K562 (cell line): ENCODE measurements around the gene ZNF319. TPM values are rescaled to one million over a fixed set of nuclear protein-coding genes. Genes with fewer than 3 reads are reported as not detected.

Source experiments
- ATF7 ChIP-seq: fragments of 450-650 bp; IDR thresholded peaks from 2 replicates; pipeline ENCODE4 v1.7.1; 2014; ENCODE audit warnings: mild to moderate bottlenecking, moderate library complexity
- CBX1 ChIP-seq: sonication (generic); IDR thresholded peaks from 2 replicates; pipeline ENCODE4 v1.6.1; 2016; ENCODE audit warnings: antibody characterized with exemption, low read depth, mild to moderate bottlenecking
- CCAR2 ChIP-seq: fragments of 200-400 bp; formaldehyde crosslinking; IDR thresholded peaks from 2 replicates; pipeline ENCODE4 v1.6.1; 2017; ENCODE audit warnings: mild to moderate bottlenecking, low read depth, low read length
- CSDE1 ChIP-seq, 2 experiments: fragments of 450-650 bp; IDR thresholded peaks; 2 replicates each; pipeline ENCODE4 v1.6.1; 2016; ENCODE audit warnings: mild to moderate bottlenecking in 1 of 2
- EZH2 ChIP-seq: IDR thresholded peaks from 2 replicates; pipeline ENCODE4 v1.6.1; 2012; ENCODE audit warnings: low read depth, mild to moderate bottlenecking, inconsistent platforms, low read length, borderline replicate concordance
- HDAC2 ChIP-seq: fragments of 450-650 bp; IDR thresholded peaks from 2 replicates; pipeline ENCODE4 v1.6.1; 2016; ENCODE audit warnings: mild to moderate bottlenecking
- HOMEZ ChIP-seq: fragments of 250-450 bp; sonication (Bioruptor Pico); IDR thresholded peaks from 2 replicates; pipeline ENCODE4 v1.4.0; 2020; ENCODE audit warnings: mild to moderate bottlenecking, moderate library complexity
- KDM1A ChIP-seq, 2 experiments: fragments of 450-650 bp; IDR thresholded peaks; 2 replicates each; pipeline ENCODE4 v1.6.1; 2016; ENCODE audit warnings: mild to moderate bottlenecking in 2 of 2
- KDM5B ChIP-seq: fragments of 200-600 bp; sonication (generic); IDR thresholded peaks from 2 replicates; pipeline ENCODE4 v1.6.1; 2012; ENCODE audit warnings: low read depth, mild to moderate bottlenecking, moderate library complexity, low read length, control low read depth, inconsistent platforms; ENCODE audit not compliant: insufficient replicate concordance
- KLF10 ChIP-seq: fragments of 250-450 bp; sonication (Bioruptor Pico); IDR thresholded peaks from 2 replicates; pipeline ENCODE4 v1.6.1; 2021; ENCODE audit warnings: matching md5 sums
- NUFIP1 ChIP-seq: fragments of 450-650 bp; IDR thresholded peaks from 2 replicates; pipeline ENCODE4 v1.6.1; 2018; ENCODE audit not compliant: partially characterized antibody
- PBX2 ChIP-seq, 2 experiments: IDR thresholded peaks in 1 of 2; conservative IDR thresholded peaks in 1 of 2; 2 replicates each; pipeline ENCODE4 v1.6.1; 2016; ENCODE audit warnings: low read depth in 2 of 2, mild to moderate bottlenecking in 1 of 2, missing compliant biosample characterization in 1 of 2, missing genetic modification characterization in 1 of 2, moderate library complexity in 1 of 2
- PML ChIP-seq: IDR thresholded peaks from 2 replicates; pipeline ENCODE4 v1.6.1; 2012; ENCODE audit warnings: low read length, inconsistent platforms
- RAD21 ChIP-seq, 2 experiments: fragments of 250-450 bp in 1 of 2; fragments of 450-650 bp in 1 of 2; sonication (Bioruptor Pico) in 1 of 2; formaldehyde crosslinking in 1 of 2; IDR thresholded peaks in 1 of 2; conservative IDR thresholded peaks in 1 of 2; 2 replicates each; pipeline versions ENCODE4 v1.4.0 to v1.8.0; 2020 to 2022; ENCODE audit warnings: mild to moderate bottlenecking in 2 of 2, moderate library complexity in 1 of 2
- SP1 ChIP-seq: sonication (generic); formaldehyde crosslinking; IDR thresholded peaks from 2 replicates; pipeline ENCODE4 v1.8.1; 2022; ENCODE audit warnings: mild to moderate bottlenecking, missing genetic modification reagents
- ZNF140 ChIP-seq: fragments of 250-450 bp; sonication (Bioruptor Pico); IDR thresholded peaks from 2 replicates; pipeline ENCODE4 v1.8.0; 2021; ENCODE audit warnings: moderate library complexity, mild to moderate bottlenecking, inconsistent platforms
- ZNF217 ChIP-seq: sonication (generic); formaldehyde crosslinking; IDR thresholded peaks from 2 replicates; pipeline ENCODE4 v1.8.0; 2022; ENCODE audit warnings: mild to moderate bottlenecking, missing genetic modification reagents
- ZNF347 ChIP-seq: fragments of 450-650 bp; formaldehyde crosslinking; IDR thresholded peaks from 2 replicates; pipeline ENCODE4 v1.4.0; 2020; ENCODE audit warnings: low read depth, mild to moderate bottlenecking, moderate library complexity
- ZNF511 ChIP-seq: sonication (generic); formaldehyde crosslinking; IDR thresholded peaks from 2 replicates; pipeline ENCODE4 v1.8.0; 2022; ENCODE audit warnings: mild to moderate bottlenecking, missing genetic modification reagents
- ZNF57 ChIP-seq: fragments of 450-650 bp; formaldehyde crosslinking; IDR thresholded peaks from 2 replicates; pipeline ENCODE4 v1.4.0; 2020; ENCODE audit warnings: mild to moderate bottlenecking, moderate library complexity
- ZNF76 ChIP-seq: fragments of 250-450 bp; sonication (Bioruptor Pico); IDR thresholded peaks from 2 replicates; pipeline ENCODE4 v1.4.0; 2020; ENCODE audit warnings: mild to moderate bottlenecking, moderate library complexity, borderline replicate concordance
- ZSCAN29 ChIP-seq: fragments of 450-650 bp; IDR thresholded peaks from 2 replicates; pipeline ENCODE4 v1.6.1; 2017
- polyA plus RNA-seq, 8 experiments: library from polyadenylated mRNA; depleted of rRNA in 4 of 8; stranded (reverse) in 5 of 8; unstranded in 3 of 8; fragments of >200 nt; fragmentation: Nextera tagmentation in 2 of 8; fragmentation: Illumina TruSeq in 1 of 8; extraction: Ambion mirVana in 2 of 8; extraction: Trizol in 1 of 8; gene quantifications; 2 replicates each; pipeline versions ENCODE4 v1.2.1 to v1.2.3, GENCODE V29; 2011 to 2014; ENCODE audit warnings: inconsistent platforms in 1 of 8, missing spikeins in 1 of 8
- total RNA-seq, 7 experiments: library from RNA; depleted of rRNA in 6 of 7; stranded (reverse); fragments of >200 nt in 6 of 7; fragmentation: Illumina TruSeq in 2 of 7; extraction: Trizol in 2 of 7; gene quantifications; 2 replicates each; pipeline versions ENCODE4 v1.2.1 to v1.2.3, GENCODE V29; 2011 to 2021; ENCODE audit warnings: low replicate concordance in 1 of 7
- TF ChIP-seq, protein P1 (sequence below): fragments of 450-650 bp; IDR thresholded peaks from 2 replicates; pipeline ENCODE4 v1.6.1; 2014; ENCODE audit warnings: low read depth, mild to moderate bottlenecking, moderate library complexity, borderline replicate concordance

The ZNF319 gene
- total and polyA plus RNA-seq, 9 of the 15 experiments (the other 6 are each of a cell fraction or from before 2014, with no cell fraction given): 0.20 to 5.7 (median 1.4) TPM

DNA sequence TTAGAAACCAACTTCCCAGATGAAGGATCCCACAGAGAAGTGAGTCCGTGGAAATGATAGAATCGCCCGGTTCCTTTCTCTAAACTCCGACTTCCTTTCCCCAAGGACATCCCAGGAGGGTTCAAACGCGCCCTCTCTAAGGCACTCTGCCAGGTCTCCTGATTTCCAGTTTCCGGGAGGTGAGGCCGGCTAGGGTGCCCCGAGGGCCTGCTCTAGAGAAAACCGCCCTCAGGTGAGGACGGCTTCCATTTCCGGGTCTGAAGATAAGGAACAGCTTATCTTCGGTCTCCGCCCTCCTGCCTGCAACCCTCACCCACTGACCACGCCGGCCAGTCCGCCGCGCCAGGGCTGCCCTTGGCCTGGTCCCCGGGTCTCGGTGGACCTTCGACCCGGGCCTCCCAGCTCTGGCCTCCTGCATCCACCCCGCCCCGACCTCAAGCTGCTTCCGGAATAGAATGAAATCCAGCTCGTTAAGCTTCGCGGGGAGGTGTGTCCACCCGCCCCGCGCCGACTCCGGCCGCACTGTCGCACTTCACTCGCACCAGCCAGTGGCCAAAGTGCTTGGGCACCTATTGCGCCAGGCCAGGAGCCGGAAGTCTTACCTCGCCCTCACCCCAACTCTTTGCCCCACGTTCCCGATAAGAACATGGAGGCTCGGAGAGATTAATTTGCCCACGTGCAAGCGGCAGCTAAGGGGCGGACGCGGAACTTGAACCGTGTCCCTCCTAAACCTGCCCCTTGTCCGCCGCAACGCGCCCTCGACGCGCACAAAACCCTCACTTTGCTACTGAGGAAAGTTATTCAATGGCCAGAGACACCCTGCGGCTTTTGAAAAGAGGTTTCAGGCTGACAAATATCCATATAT lies 24.2 kb upstream of the ZNF319 start (continued):
- TF ChIP-seq, protein P1, sequence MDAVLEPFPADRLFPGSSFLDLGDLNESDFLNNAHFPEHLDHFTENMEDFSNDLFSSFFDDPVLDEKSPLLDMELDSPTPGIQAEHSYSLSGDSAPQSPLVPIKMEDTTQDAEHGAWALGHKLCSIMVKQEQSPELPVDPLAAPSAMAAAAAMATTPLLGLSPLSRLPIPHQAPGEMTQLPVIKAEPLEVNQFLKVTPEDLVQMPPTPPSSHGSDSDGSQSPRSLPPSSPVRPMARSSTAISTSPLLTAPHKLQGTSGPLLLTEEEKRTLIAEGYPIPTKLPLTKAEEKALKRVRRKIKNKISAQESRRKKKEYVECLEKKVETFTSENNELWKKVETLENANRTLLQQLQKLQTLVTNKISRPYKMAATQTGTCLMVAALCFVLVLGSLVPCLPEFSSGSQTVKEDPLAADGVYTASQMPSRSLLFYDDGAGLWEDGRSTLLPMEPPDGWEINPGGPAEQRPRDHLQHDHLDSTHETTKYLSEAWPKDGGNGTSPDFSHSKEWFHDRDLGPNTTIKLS: no peak
- TF ChIP-seq NUFIP1: no peak
- no peak for TF ChIP-seq ZSCAN29
- TF ChIP-seq CBX1: no peak
- 0 out of 2 replicates have a peak, but pooled peaks have one; percentile 9 for TF ChIP-seq ATF7
- TF ChIP-seq RAD21 (CRISPR knock-in tag; conservative IDR thresholded peaks at IDR 0.05 in 1 of 2, IDR thresholded peaks at IDR 0.05 in 1 of 2): no peak
- TF ChIP-seq ZNF511 (CRISPR knock-in tag): no peak
- no peak for TF ChIP-seq CCAR2
- no peak for TF ChIP-seq SP1 (CRISPR knock-in tag)
- TF ChIP-seq HOMEZ (CRISPR knock-in tag): no peak
- peak; percentile 43; the same call in 1 of the 2 replicates for TF ChIP-seq HDAC2
- no peak for TF ChIP-seq ZNF57 (CRISPR knock-in tag)
- TF ChIP-seq ZNF217 (CRISPR knock-in tag): no peak
- no peak for TF ChIP-seq KDM1A (IDR thresholded peaks at IDR 0.05)
- no peak for TF ChIP-seq CSDE1 (IDR thresholded peaks at IDR 0.05)
- TF ChIP-seq KDM5B: no peak
- no peak for TF ChIP-seq PML
- no peak for TF ChIP-seq KLF10
- no peak for TF ChIP-seq ZNF140
- TF ChIP-seq EZH2: no peak
- TF ChIP-seq ZNF76 (CRISPR knock-in tag): no peak
- no peak for TF ChIP-seq PBX2 (CRISPR knock-in tag; IDR thresholded peaks at IDR 0.05; ENCODE audit: low read depth)
- no peak for TF ChIP-seq PBX2 (tag; conservative IDR thresholded peaks at IDR 0.05; ENCODE audit: low read depth)
- TF ChIP-seq ZNF347 (CRISPR knock-in tag): no peak
